OCI-M2 (cell line): ENCODE measurements around the gene GPC5.
"Not testable (repeated sequence)": the region's sequence is repeated elsewhere in the genome, so short reads cannot be mapped to it uniquely, and the experiment has no call there.

Experiments
- DNase-seq: peaks from one replicate; lab custom pipeline; 2025; ENCODE audit not compliant: unreplicated experiment; lab: John Stamatoyannopoulos, UW

GPC5 gene

GRCh38 chr13:91767651-91768050, 369.2 kb downstream of the GPC5 start:
- no peak for DNase-seq

GRCh38 chr13:91768746-91769145, 370.3 kb downstream of the GPC5 start:
- DNase-seq: no peak

- DNase-seq: no peak
These were observed 372.8 kb downstream of the GPC5 start for GRCh38 chr13:91771229-91771628.

GRCh38 chr13:91773591-91774227, 375.3 kb downstream of the GPC5 start:
- no peak for DNase-seq

- no peak for DNase-seq
These were observed 376.0 kb downstream of the GPC5 start for GRCh38 chr13:91774397-91774796.

GRCh38 chr13:91776611-91777193, 378.3 kb downstream of the GPC5 start:
- DNase-seq: no peak

GRCh38 chr13:91778123-91778522, 379.7 kb downstream of the GPC5 start:
- DNase-seq: no peak

GRCh38 chr13:91781982-91782691, 383.7 kb downstream of the GPC5 start:
- DNase-seq: not testable (repeated sequence)

GRCh38 chr13:91785431-91786119, 387.2 kb downstream of the GPC5 start:
- no peak for DNase-seq

- no peak for DNase-seq
These were observed 393.6 kb downstream of the GPC5 start for GRCh38 chr13:91792054-91792453.

- no peak for DNase-seq
These were observed 399.1 kb downstream of the GPC5 start for GRCh38 chr13:91797567-91797966.

GRCh38 chr13:91798338-91798737, 399.9 kb downstream of the GPC5 start:
- DNase-seq: not testable (repeated sequence)

- not testable (repeated sequence) for DNase-seq
These were observed 403.4 kb downstream of the GPC5 start for GRCh38 chr13:91801772-91802171.

GRCh38 chr13:91802957-91803356, 404.5 kb downstream of the GPC5 start:
- no peak for DNase-seq

GRCh38 chr13:91804724-91805123, 406.3 kb downstream of the GPC5 start:
- DNase-seq: no peak

- no peak for DNase-seq
These were observed 407.2 kb downstream of the GPC5 start for GRCh38 chr13:91805605-91806004.

- no peak for DNase-seq
These were observed 410.7 kb downstream of the GPC5 start for GRCh38 chr13:91809161-91809560.

GRCh38 chr13:91813253-91813652, 414.8 kb downstream of the GPC5 start:
- no peak for DNase-seq

- no peak for DNase-seq
These were observed 417.9 kb downstream of the GPC5 start for GRCh38 chr13:91816263-91816807.

- DNase-seq: no peak
These were observed 418.8 kb downstream of the GPC5 start for GRCh38 chr13:91817250-91817649.

- no peak for DNase-seq
These were observed 426.0 kb downstream of the GPC5 start for GRCh38 chr13:91824416-91824815.
